Uterus (tissue), 2 donors: Measurements from ENCODE around the gene GJB6.

Experiments used
- CTCF ChIP-seq, 4 experiments: fragments of 200-600 bp in 2 of 4; fragments of 450-650 bp in 2 of 4; sonication (generic) in 2 of 4; IDR thresholded peaks; one replicate each; pipeline ENCODE4 v1.5.1; 2016 to 2019; ENCODE audit warnings: antibody characterized with exemption in 4 of 4, mild to moderate bottlenecking in 2 of 4, moderate library complexity in 1 of 4
- POLR2A ChIP-seq, 2 donors: fragments of 450-650 bp; IDR thresholded peaks; one replicate each; pipeline ENCODE4 v1.6.1; 2016; ENCODE audit warnings: antibody characterized with exemption in 2 of 2, mild to moderate bottlenecking in 1 of 2, moderate library complexity in 1 of 2

GRCh38 chr13:20181188-20181587, 50.9 kb downstream of the GJB6 start:
- TF ChIP-seq CTCF (IDR thresholded peaks at IDR 0.05) (no peak), POLR2A (IDR thresholded peaks at IDR 0.05) (no peak)
